Mammary epithelial cell (primary cell): ENCODE measurements around the gene RALGAPA2.

Source experiments
- EZH2 ChIP-seq: IDR thresholded peaks from 2 replicates; pipeline ENCODE4 v1.6.1; 2012; ENCODE audit warnings: low read length, inconsistent platforms, borderline replicate concordance
- TF ChIP-seq, protein P1 (sequence below), 2 donors: IDR thresholded peaks in 1 of 2; conservative IDR thresholded peaks in 1 of 2; 2 replicates each; pipeline ENCODE4 v1.5.1; 2011 to 2012; ENCODE audit warnings: inconsistent platforms in 2 of 2, low read length in 2 of 2, mild to moderate bottlenecking in 2 of 2, control low read depth in 1 of 2, low read depth in 1 of 2; ENCODE audit not compliant: insufficient read depth in 1 of 2; ENCODE audit errors: extremely low read depth in 1 of 2

DNA sequence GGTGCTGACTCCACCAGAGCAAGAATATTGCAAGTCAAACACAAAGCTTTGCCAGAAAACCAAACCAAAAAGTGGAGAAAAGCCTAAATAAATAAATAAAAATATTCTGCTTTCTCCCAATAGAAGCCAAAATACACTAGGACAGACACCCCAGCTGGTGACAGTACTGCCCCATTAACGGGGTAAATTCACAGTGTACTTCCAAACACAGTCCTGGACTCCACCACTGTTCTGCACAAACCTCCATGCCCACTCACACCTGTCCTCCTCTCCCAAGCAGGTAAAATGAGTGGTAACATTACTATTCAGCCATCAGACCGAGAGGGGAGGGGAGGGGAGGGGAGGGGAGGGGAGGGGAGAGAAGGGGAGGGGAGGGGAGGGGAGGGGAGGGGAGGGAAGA, 70.7 kb downstream of the RALGAPA2 start:
- TF ChIP-seq, protein P1, sequence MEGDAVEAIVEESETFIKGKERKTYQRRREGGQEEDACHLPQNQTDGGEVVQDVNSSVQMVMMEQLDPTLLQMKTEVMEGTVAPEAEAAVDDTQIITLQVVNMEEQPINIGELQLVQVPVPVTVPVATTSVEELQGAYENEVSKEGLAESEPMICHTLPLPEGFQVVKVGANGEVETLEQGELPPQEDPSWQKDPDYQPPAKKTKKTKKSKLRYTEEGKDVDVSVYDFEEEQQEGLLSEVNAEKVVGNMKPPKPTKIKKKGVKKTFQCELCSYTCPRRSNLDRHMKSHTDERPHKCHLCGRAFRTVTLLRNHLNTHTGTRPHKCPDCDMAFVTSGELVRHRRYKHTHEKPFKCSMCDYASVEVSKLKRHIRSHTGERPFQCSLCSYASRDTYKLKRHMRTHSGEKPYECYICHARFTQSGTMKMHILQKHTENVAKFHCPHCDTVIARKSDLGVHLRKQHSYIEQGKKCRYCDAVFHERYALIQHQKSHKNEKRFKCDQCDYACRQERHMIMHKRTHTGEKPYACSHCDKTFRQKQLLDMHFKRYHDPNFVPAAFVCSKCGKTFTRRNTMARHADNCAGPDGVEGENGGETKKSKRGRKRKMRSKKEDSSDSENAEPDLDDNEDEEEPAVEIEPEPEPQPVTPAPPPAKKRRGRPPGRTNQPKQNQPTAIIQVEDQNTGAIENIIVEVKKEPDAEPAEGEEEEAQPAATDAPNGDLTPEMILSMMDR (conservative IDR thresholded peaks at IDR 0.05 in 1 of 2, IDR thresholded peaks at IDR 0.05 in 1 of 2; ENCODE audit: extremely low read depth in 1 of 2, insufficient read depth in 1 of 2, low read depth in 1 of 2, low read length in 2 of 2): no peak
- no peak for TF ChIP-seq EZH2
